Endometrial microvascular endothelial cells (primary cell): ENCODE results near the gene BDKRB2. TPM values are rescaled to one million over a fixed set of nuclear protein-coding genes. Genes with fewer than 3 reads are reported as not detected.
"Not testable (repeated sequence)": the region's sequence is repeated elsewhere in the genome, so short reads cannot be mapped to it uniquely, and the experiment has no call there.

ENCODE experiments used
- in situ Hi-C: cut with HindIII; loops from 2 replicates; pipeline ENCODE4 v1.10.0; 2017; ENCODE audit warnings: low sequenced_read_pairs, low pct_unique_long_range_greater_than_20kb; ENCODE audit errors: inconsistent ontology term
- total RNA-seq: library from RNA; depleted of rRNA; stranded (reverse); fragments of >200 nt; gene quantifications from one replicate; pipeline ENCODE4 v1.2.3, GENCODE V29; 2015; ENCODE audit errors: inconsistent ontology term

Gene BDKRB2
- total RNA-seq, 1 donor from 2014 or later = 0.56 TPM

DNA sequence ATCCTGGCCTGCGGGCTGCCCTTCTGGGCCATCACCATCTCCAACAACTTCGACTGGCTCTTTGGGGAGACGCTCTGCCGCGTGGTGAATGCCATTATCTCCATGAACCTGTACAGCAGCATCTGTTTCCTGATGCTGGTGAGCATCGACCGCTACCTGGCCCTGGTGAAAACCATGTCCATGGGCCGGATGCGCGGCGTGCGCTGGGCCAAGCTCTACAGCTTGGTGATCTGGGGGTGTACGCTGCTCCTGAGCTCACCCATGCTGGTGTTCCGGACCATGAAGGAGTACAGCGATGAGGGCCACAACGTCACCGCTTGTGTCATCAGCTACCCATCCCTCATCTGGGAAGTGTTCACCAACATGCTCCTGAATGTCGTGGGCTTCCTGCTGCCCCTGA lies 36.0 kb downstream of the BDKRB2 start:
- in situ Hi-C loops = no loop called here

DNA sequence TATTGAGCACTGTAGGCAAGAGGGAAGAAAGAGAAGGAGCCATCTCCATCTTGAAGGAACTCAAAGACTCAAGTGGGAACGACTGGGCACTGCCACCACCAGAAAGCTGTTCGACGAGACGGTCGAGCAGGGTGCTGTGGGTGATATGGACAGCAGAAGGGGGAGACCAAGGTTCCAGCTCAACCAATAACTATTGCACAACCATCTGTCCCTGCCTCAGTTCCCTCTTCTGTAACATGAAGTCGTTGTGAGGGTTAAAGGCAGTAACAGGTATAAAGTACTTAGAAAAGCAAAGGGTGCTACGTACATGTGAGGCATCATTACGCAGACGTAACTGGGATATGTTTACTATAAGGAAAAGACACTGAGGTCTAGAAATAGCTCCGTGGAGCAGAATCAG lies 37.5 kb downstream of the BDKRB2 start:
- in situ Hi-C loops = no loop called here

- in situ Hi-C loops = no loop called here
Measured at GRCh38 chr14:96243785-96244184, 39.1 kb downstream of the BDKRB2 start.

GRCh38 chr14:96245074-96245473 lies 40.4 kb downstream of the BDKRB2 start:
- in situ Hi-C loops = not testable (repeated sequence)

DNA sequence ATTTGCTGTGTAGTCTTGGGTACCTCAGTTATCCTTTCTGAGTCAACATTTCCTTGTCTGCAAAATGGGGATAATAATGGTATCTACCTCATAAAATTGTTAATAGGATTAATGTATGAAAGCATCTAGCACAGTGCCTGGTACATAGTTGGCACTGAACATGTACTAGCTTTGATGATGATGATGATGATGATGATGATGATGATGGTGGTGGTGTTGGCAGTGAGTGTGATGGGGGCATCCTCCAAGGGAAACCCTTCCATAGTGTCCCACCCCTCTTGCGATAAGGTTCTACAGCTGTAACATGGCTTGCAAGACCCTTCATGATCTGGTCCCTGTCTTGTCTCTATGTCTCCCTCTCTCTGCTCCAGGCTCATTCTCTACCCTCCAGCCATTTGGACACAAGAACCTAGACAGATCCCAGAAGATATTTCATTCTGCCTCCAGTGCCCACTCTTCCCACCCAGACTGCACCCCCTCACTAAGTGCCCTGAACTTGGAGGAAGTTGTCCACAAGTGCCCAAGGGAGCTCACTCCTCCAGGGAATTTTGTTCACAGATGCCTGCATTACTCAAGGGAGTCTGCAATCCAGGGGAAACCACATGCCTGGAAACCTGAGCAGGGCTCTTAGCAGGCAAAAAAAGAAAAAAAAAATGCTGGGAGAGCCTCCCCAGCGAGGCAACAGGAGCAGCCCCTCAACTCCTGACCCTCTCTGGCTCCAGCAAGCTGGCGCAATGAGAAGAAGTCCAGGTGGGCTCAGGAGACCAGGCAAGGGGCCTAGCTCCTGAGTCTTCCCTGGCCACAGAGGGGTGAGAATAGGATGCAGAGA lies 41.3 kb downstream of the BDKRB2 start:
- in situ Hi-C loops = no loop called here

DNA sequence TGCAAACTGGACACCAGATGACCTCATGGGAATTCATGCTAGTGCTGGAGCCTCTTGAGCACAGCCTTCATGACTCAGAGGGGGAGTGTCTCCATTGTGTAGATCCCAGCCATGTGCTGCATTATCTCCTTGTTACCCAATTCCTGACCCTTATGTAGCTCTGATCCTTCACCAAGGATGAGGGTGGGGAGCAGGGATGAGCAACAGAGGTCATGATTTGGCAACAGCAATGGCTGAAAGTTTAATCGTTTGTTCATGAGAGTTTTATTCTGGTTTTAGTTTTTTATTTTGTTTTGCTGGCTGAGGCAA lies 41.9 kb downstream of the BDKRB2 start:
- in situ Hi-C loops = no loop called here

GRCh38 chr14:96247031-96247430 lies 42.4 kb downstream of the BDKRB2 start:
- in situ Hi-C loops = no loop called here

- in situ Hi-C loops = no loop called here
Measured at GRCh38 chr14:96249029-96249428, 44.4 kb downstream of the BDKRB2 start.

GRCh38 chr14:96250485-96250884 lies 45.8 kb downstream of the BDKRB2 start:
- in situ Hi-C loops = no loop called here

GRCh38 chr14:96251656-96252155 lies 47.1 kb downstream of the BDKRB2 start:
- in situ Hi-C loops = no loop called here

DNA sequence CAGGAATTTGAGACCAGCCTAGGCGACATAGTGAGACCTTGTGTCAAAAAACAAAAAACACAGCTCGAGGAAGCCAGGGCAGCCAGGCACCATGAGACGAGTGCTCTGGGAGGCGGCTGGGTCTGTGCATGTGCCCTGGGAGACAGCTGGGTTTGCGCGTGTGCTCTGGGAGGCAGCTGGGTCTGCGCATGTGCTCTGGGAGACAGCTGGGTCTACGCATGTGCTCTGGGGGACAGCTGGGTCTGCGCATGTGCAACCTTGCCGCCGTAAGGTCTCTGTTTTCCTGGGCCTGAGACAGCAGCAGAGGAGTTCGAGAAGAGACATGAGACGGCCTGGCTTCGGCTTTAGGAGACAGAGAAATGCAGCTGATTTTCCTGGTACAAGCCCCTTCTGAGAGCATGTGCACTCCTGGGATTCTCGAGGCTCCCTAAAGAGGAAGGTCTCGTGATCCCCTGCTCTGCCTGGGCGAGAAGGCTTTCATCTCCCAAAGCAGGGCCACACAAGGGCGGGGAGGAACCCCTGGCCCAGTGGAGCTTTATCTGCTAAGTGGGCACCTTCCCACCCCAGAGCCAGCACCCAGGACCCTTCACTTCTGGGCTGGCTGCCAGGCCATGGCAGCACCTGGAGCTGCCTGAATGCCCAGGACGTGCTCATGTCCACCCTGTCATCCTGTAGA lies 47.8 kb downstream of the BDKRB2 start:
- in situ Hi-C loops = no loop called here

GRCh38 chr14:96252999-96253539 lies 48.4 kb downstream of the BDKRB2 start:
- in situ Hi-C loops = no loop called here

DNA sequence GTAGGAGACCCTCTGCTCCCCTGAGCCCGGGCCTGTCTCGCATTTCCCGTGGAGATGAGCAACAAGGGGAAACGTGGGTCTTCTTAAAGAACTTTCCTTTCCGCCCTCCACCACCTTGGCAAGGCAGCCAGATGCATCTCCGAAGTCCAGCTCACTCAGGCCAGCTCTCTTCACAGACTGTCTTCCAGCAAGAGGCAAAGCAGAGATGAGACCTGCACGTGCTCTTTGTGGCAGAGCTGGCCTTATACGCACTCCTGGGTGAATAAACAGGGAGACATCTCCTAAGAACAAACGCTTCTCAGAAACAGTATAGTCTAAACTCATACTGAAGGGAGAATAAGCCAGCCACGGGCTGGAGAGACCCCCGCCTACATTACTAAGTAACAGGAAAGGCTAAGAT lies 50.0 kb downstream of the BDKRB2 start:
- in situ Hi-C loops = no loop called here

- in situ Hi-C loops = no loop called here
Measured at GRCh38 chr14:96255501-96256366, 51.1 kb downstream of the BDKRB2 start, which contains the start of gene BDKRB1. TSS of gene BDKRB1 (plus strand) at chr14:96256210. CDS start at chr14:96263683, 7,473 bp downstream.

GRCh38 chr14:96256407-96256806 lies 51.8 kb downstream of the BDKRB2 start:
- in situ Hi-C loops = no loop called here

- in situ Hi-C loops = no loop called here
Measured at GRCh38 chr14:96257056-96257455, 52.4 kb downstream of the BDKRB2 start.

- in situ Hi-C loops = no loop called here
Measured at GRCh38 chr14:96257900-96258299, 53.3 kb downstream of the BDKRB2 start.

DNA sequence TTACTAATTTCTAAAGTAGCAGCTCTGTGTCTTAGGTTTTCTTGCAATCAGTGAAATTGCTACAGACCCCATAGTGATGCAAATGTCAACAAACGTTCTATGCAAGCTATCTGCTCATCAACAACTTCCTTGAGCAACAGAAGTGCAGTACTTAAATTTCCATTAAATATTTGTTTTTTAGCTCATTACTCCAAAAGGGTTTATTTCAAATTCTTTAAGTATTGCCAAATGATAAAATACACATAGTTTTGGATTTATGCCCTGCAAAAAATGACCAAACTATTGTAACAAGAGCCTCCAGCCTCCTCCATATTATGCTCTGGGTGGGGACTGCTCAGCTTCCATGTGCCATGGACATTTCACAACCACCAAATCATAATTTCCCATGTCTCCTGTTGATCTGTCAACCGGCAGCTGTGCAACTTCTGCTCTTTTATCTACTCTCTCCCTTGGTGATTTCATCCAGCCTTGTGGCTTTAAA lies 55.7 kb downstream of the BDKRB2 start:
- in situ Hi-C loops = no loop called here

- in situ Hi-C loops = no loop called here
Measured at GRCh38 chr14:96261053-96261452, 56.4 kb downstream of the BDKRB2 start.
